GM19372 (cell line): ENCODE results near the gene GPATCH11.

Experiments
- ATAC-seq: cut with Tn5 transposase; IDR thresholded peaks from one replicate; pipeline ENCODE4 v1.9.1; 2021; ENCODE audit warnings: mild to moderate bottlenecking, low read depth, moderate library complexity; ENCODE audit not compliant: unreplicated experiment

Gene GPATCH11

GRCh38 chr2:37104178-37104577, 19.9 kb downstream of the GPATCH11 start:
- ATAC-seq: no peak

- ATAC-seq: no peak
Observed at GRCh38 chr2:37105150-37105549, 20.8 kb downstream of the GPATCH11 start.

GRCh38 chr2:37109523-37109922, 25.2 kb downstream of the GPATCH11 start:
- no peak for ATAC-seq

GRCh38 chr2:37110306-37111212, 26.2 kb downstream of the GPATCH11 start:
- ATAC-seq: no peak

GRCh38 chr2:37111958-37112357, 27.6 kb downstream of the GPATCH11 start:
- no peak for ATAC-seq

- no peak for ATAC-seq
Observed at GRCh38 chr2:37117566-37117965, 33.2 kb downstream of the GPATCH11 start.

- no peak for ATAC-seq
Observed at GRCh38 chr2:37119157-37119556, 34.8 kb downstream of the GPATCH11 start.

GRCh38 chr2:37125416-37125815, 41.1 kb downstream of the GPATCH11 start:
- no peak for ATAC-seq

- no peak for ATAC-seq
Observed at GRCh38 chr2:37132914-37133313, 48.6 kb downstream of the GPATCH11 start.

- ATAC-seq: no peak
Observed at GRCh38 chr2:37142546-37142945, 58.2 kb downstream of the GPATCH11 start.

- no peak for ATAC-seq
Observed at GRCh38 chr2:37143974-37144373, 59.7 kb downstream of the GPATCH11 start.

- ATAC-seq: no peak
Observed at GRCh38 chr2:37146062-37146461, 61.7 kb downstream of the GPATCH11 start.

- no peak for ATAC-seq
Observed at GRCh38 chr2:37148325-37148724, 64.0 kb downstream of the GPATCH11 start.
